Adrenal gland (tissue), 5 donors: ENCODE data around the gene CMTM1.

Source experiments
- POLR2A ChIP-seq, 2 donors: fragments of 450-650 bp; IDR thresholded peaks; one replicate each; pipeline ENCODE4 v1.6.1; 2017; ENCODE audit warnings: antibody characterized with exemption in 2 of 2, mild to moderate bottlenecking in 2 of 2, moderate library complexity in 1 of 2
- TF ChIP-seq, protein P1 (sequence below), 6 experiments: fragments of 450-650 bp in 4 of 6; fragments of 200-600 bp in 2 of 6; sonication (generic) in 1 of 6; IDR thresholded peaks; 1 replicate in 5 of 6; 2 replicates in 1 of 6; pipeline versions ENCODE4 v1.5.1 to v1.8.0; 2016 to 2021; ENCODE audit warnings: antibody characterized with exemption in 6 of 6, mild to moderate bottlenecking in 2 of 6, moderate library complexity in 1 of 6
- donor health status: DM: no; HTN: no; CAD: no.

DNA sequence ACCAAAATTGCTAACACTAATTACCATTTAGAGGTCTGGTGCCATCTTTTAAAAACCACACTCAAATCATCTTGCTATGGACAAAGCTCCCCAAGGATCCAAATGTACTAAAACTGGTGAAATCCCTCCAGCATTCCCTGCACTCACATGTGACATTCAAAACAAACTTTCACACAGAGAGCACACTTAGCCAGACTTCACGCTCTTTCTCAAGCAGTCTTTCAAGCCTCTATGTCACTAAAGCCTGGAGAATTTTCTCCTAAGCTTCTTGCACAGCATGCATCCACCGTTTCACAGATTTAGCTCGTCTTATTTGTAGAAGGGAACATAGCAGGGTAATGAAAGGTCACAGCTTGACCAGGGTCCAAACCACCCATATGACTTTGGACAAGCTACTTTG, 57.5 kb downstream of the CMTM1 start:
- TF ChIP-seq, protein P1, sequence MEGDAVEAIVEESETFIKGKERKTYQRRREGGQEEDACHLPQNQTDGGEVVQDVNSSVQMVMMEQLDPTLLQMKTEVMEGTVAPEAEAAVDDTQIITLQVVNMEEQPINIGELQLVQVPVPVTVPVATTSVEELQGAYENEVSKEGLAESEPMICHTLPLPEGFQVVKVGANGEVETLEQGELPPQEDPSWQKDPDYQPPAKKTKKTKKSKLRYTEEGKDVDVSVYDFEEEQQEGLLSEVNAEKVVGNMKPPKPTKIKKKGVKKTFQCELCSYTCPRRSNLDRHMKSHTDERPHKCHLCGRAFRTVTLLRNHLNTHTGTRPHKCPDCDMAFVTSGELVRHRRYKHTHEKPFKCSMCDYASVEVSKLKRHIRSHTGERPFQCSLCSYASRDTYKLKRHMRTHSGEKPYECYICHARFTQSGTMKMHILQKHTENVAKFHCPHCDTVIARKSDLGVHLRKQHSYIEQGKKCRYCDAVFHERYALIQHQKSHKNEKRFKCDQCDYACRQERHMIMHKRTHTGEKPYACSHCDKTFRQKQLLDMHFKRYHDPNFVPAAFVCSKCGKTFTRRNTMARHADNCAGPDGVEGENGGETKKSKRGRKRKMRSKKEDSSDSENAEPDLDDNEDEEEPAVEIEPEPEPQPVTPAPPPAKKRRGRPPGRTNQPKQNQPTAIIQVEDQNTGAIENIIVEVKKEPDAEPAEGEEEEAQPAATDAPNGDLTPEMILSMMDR (IDR thresholded peaks at IDR 0.05), result no peak
- no peak for TF ChIP-seq POLR2A (IDR thresholded peaks at IDR 0.05)
